GM21737 (cell line): ENCODE data around the gene MXRA8.
A peak's percentile ranks its signal among the peaks of the same experiment; 100 is the strongest.

Source experiments
- ATAC-seq: cut with Tn5 transposase; IDR thresholded peaks from one replicate; pipeline ENCODE4 v1.9.1; 2021; ENCODE audit warnings: mild to moderate bottlenecking, moderate library complexity; ENCODE audit not compliant: unreplicated experiment

The MXRA8 gene

GRCh38 chr1:1309251-1310108 lies 48.9 kb downstream of the MXRA8 start:
- no peak for ATAC-seq

- peak; percentile 2 for ATAC-seq
Observed at GRCh38 chr1:1308756-1309250, 49.6 kb downstream of the MXRA8 start.

- peak; percentile 50 for ATAC-seq
Observed at GRCh38 chr1:1307923-1308755, 50.2 kb downstream of the MXRA8 start, which contains the start of the genes ACAP3 and PUSL1. TSS of gene ACAP3 (minus strand) at chr1:1307930. CDS start at chr1:1307815, 115 bp downstream. TSS of gene PUSL1 (plus strand) at chr1:1308597. CDS start at chr1:1308644, 47 bp downstream.

- ATAC-seq, result peak; percentile 0
Observed at GRCh38 chr1:1307261-1307922, 51.0 kb downstream of the MXRA8 start.

- ATAC-seq, result no peak
Observed at GRCh38 chr1:1306661-1307260, 51.6 kb downstream of the MXRA8 start.

GRCh38 chr1:1306070-1306660 lies 52.2 kb downstream of the MXRA8 start:
- ATAC-seq, result no peak

GRCh38 chr1:1305300-1306069 lies 52.9 kb downstream of the MXRA8 start:
- ATAC-seq, result no peak

- ATAC-seq, result no peak
Observed at GRCh38 chr1:1304331-1305299, 53.7 kb downstream of the MXRA8 start.

GRCh38 chr1:1303736-1304135 lies 54.6 kb downstream of the MXRA8 start:
- ATAC-seq, result no peak

- no peak for ATAC-seq
Observed at GRCh38 chr1:1302951-1303509, 55.3 kb downstream of the MXRA8 start.
